ENCODE data around the gene CELF1. TPM values are rescaled to one million over a fixed set of nuclear protein-coding genes. Genes with fewer than 3 reads are reported as not detected.

The CELF1 gene
- total and polyA plus RNA-seq, 2 of the 13 experiments (the other 11 are each of a cell fraction or from before 2014, with no cell fraction given) = 69.0 to 80.1 TPM

GRCh38 chr11:47592970-47593369 lies 40.0 kb upstream of the CELF1 start:
- Histone ChIP-seq H3K9ac (ENCODE audit: insufficient read depth, low read depth, low read length) (no peak overlapping the region), H3K27ac (ENCODE audit: extremely low read length, insufficient read depth, low read length) (no peak overlapping the region), H3K4me2 (ENCODE audit: low read depth, low read length) (peak overlapping the region; percentile 86), H3K79me2 (ENCODE audit: insufficient read depth, low read length) (no peaks in the 10 kb centered on the region), H4K20me1 (ENCODE audit: insufficient read depth, low read length) (no peaks in the 10 kb centered on the region), H3K4me1 (ENCODE audit: insufficient read depth, low read length) (peaks cover 59% of the 10 kb centered on the region), H2AFZ (ENCODE audit: low read length) (no peak overlapping the region), H3K4me3 (replicated peaks in 1 of 3; ENCODE audit: insufficient read depth in 1 of 3, low read depth in 2 of 3, low read length in 3 of 3) (peak overlapping the region in 1 of 3 experiments; percentile 73; a peak in 2 of 6 replicates), H3K9me3 (ENCODE audit: low read length) (no peaks in the 10 kb centered on the region), H3K36me3 (replicated peaks in 1 of 2; ENCODE audit: control insufficient read depth in 1 of 2, insufficient read depth in 2 of 2, low read length in 2 of 2) (no peaks in the 10 kb centered on the region), H3K27me3 (ENCODE audit: control insufficient read depth in 1 of 2, insufficient read depth in 2 of 2, low read length in 2 of 2) (peaks cover 3 to 27% of the 10 kb centered on the region in 2 experiments)
- no peak for DNase-seq (ENCODE audit: low spot score)
- in situ Hi-C loops (cut with HindIII; ENCODE audit: extremely low pct_ligation_motif_present, low pct_unique_long_range_greater_than_20kb) = no loop called here
- WGBS (ENCODE audit: low lambda C conversion rate) = 48% methylated on average over 2 of the region's 2 CpGs
- ATAC-seq = no peak
- BruUV-seq (replicated peaks) = no TSS peak
- ChIA-PET POLR2A (no interaction called here), CTCF (ENCODE audit: low intra/inter-chr PET ratio, low total read pairs) (no interaction called here)
- no peak for FAIRE-seq
- TF ChIP-seq ZNF629 (CRISPR knock-in tag; conservative IDR thresholded peaks at IDR 0.05) (peak; percentile 92), REXO4 (CRISPR knock-in tag; IDR thresholded peaks at IDR 0.05; ENCODE audit: borderline replicate concordance) (no peak)
- intact Hi-C loops (cut with micrococcal nuclease; ENCODE audit: unreplicated experiment) = no loop called here

- peaks cover 3 to 27% of the 10 kb centered on the region in 2 experiments for H3K27me3 ChIP-seq (ENCODE audit: control insufficient read depth in 1 of 2, insufficient read depth in 2 of 2, low read length in 2 of 2)
- peak overlapping the region; percentile 57 for H3K4me2 ChIP-seq (ENCODE audit: low read depth, low read length)
- BruUV-seq (replicated peaks) = no TSS peak
- ATAC-seq = no peak
- no peak for FAIRE-seq
- in situ Hi-C loops (cut with HindIII; ENCODE audit: extremely low pct_ligation_motif_present, low pct_unique_long_range_greater_than_20kb) (no loop called here), intact Hi-C loops (cut with micrococcal nuclease; ENCODE audit: unreplicated experiment) (no loop called here)
- POLR2A ChIA-PET = no interaction called here
- H2AFZ ChIP-seq (ENCODE audit: low read length) = no peak overlapping the region
- no peak overlapping the region for H3K27ac ChIP-seq (ENCODE audit: extremely low read length, insufficient read depth, low read length)
- no peak for DNase-seq (ENCODE audit: low spot score)
- no peaks in the 10 kb centered on the region for H3K9me3 ChIP-seq (ENCODE audit: low read length)
- no peaks in the 10 kb centered on the region for H3K79me2 ChIP-seq (ENCODE audit: insufficient read depth, low read length)
- CTCF ChIA-PET (ENCODE audit: low intra/inter-chr PET ratio, low total read pairs) = no interaction called here
- peaks cover 66% of the 10 kb centered on the region for H3K4me1 ChIP-seq (ENCODE audit: insufficient read depth, low read length)
- TF ChIP-seq ZNF710 (CRISPR knock-in tag; IDR thresholded peaks at IDR 0.05; ENCODE audit: borderline replicate concordance) (no peak), ZNF543 (CRISPR knock-in tag; IDR thresholded peaks at IDR 0.05) (no peak)
- H4K20me1 ChIP-seq (ENCODE audit: insufficient read depth, low read length) = no peaks in the 10 kb centered on the region
- peak overlapping the region in 1 of 3 experiments; percentile 57; a peak in 1 of 6 replicates for H3K4me3 ChIP-seq (replicated peaks in 1 of 3; ENCODE audit: insufficient read depth in 1 of 3, low read depth in 2 of 3, low read length in 3 of 3)
- WGBS (ENCODE audit: low lambda C conversion rate) = 36% methylated on average over 4 of the region's 4 CpGs
- H3K36me3 ChIP-seq (replicated peaks in 1 of 2; ENCODE audit: control insufficient read depth in 1 of 2, insufficient read depth in 2 of 2, low read length in 2 of 2) = no peaks in the 10 kb centered on the region
- peak overlapping the region; percentile 24; the same call in 1 of the 2 replicates for H3K9ac ChIP-seq (ENCODE audit: insufficient read depth, low read depth, low read length)
These were observed 39.3 kb upstream of the CELF1 start for GRCh38 chr11:47592251-47592650.
